K562 (cell line): ENCODE measurements around the gene CLEC4F. TPM values are rescaled to one million over a fixed set of nuclear protein-coding genes. Genes with fewer than 3 reads are reported as not detected.

Source experiments
- ATAC-seq: fragments of 200-7000 bp; cut with Tn5 transposase; 3 replicates; pipeline ENCODE4 v1.9.1; 2020; ENCODE audit warnings: moderate library complexity
- BruUV-seq: library from RNA; stranded (reverse); fragments of 400-500 nt; replicated peaks from 2 replicates; lab custom pipeline; 2021; lab: Mats Ljungman, UMichigan
- CTCF ChIA-PET: fragments of 300-600 bp; formaldehyde crosslinking; extraction: SDS; loops from one replicate; lab custom pipeline; 2021; ENCODE audit warnings: low intra/inter-chr PET ratio; lab: Yijun Ruan, JAX
- POLR2A ChIA-PET: fragments of 300-600, 350-650 bp; sonication (Branson Sonifier 250); formaldehyde crosslinking; extraction: SDS; loops from one replicate; lab custom pipeline; 2021; ENCODE audit warnings: antibody characterized with exemption, inconsistent platforms; lab: Yijun Ruan, JAX
- DNase-seq, 4 experiments: peaks; one replicate each; pipeline versions ENCODE4 v3.0.0 to v3.0.0-alpha.2; 2011 to 2018; ENCODE audit warnings: low spot score in 3 of 4, mixed read lengths in 3 of 4; ENCODE audit errors: extremely low read depth in 1 of 4
- FAIRE-seq: peaks from 2 replicates; lab custom pipeline; 2011; peaks lifted over from hg19 to GRCh38; lab: Jason Lieb, UNC
- H2AFZ ChIP-seq: 2 replicates; pipeline ENCODE4 v1.6.0; 2011; ENCODE audit warnings: low read depth, low read length, control low read depth, inconsistent platforms
- H3K27ac ChIP-seq: fragments of 200-600 bp; 3 replicates; pipeline ENCODE4 v1.8.0; 2011; ENCODE audit warnings: low read depth, mild to moderate bottlenecking, control low read depth, inconsistent platforms, low read length, moderate library complexity, mixed read lengths; ENCODE audit errors: extremely low read depth
- H3K27me3 ChIP-seq, 2 experiments: fragments of 300-600 bp in 1 of 2; 2 replicates in 1 of 2; 3 replicates in 1 of 2; pipeline versions ENCODE4 v1.6.0 to v1.8.0; 2011; ENCODE audit warnings: inconsistent platforms in 2 of 2, low read length in 2 of 2, mild to moderate bottlenecking in 1 of 2, mixed read lengths in 1 of 2, moderate library complexity in 1 of 2; ENCODE audit not compliant: control insufficient read depth in 2 of 2, insufficient read depth in 2 of 2
- H3K36me3 ChIP-seq: fragments of 300-600 bp; 3 replicates; pipeline ENCODE4 v1.8.0; 2011; ENCODE audit warnings: mild to moderate bottlenecking, low read length, inconsistent platforms; ENCODE audit not compliant: control insufficient read depth, insufficient read depth
- H3K4me1 ChIP-seq, 2 experiments: fragments of 200-600 bp in 1 of 2; replicated peaks in 1 of 2; 2 replicates in 1 of 2; 3 replicates in 1 of 2; pipeline versions ENCODE4 v1.5.1 to v1.8.0; 2011; ENCODE audit warnings: inconsistent platforms in 2 of 2, low read length in 2 of 2, mild to moderate bottlenecking in 1 of 2, mixed read lengths in 1 of 2, moderate library complexity in 1 of 2; ENCODE audit not compliant: control insufficient read depth in 2 of 2, insufficient read depth in 2 of 2
- H3K4me2 ChIP-seq: 2 replicates; pipeline ENCODE4 v1.6.1; 2011; ENCODE audit warnings: low read length, control low read depth, inconsistent platforms, mixed read lengths; ENCODE audit not compliant: insufficient read depth
- H3K4me3 ChIP-seq: fragments of 200-600 bp; sonication (generic), shearing (Covaris generic); 2 replicates; pipeline ENCODE4 v1.5.1; 2016; ENCODE audit warnings: control low read depth, inconsistent platforms
- H3K79me2 ChIP-seq: fragments of 200-600 bp; 3 replicates; pipeline ENCODE4 v1.8.0; 2011; ENCODE audit warnings: low read length, inconsistent platforms; ENCODE audit not compliant: control insufficient read depth, insufficient read depth
- H3K9ac ChIP-seq, 2 experiments: 2 replicates each; pipeline versions ENCODE4 v1.6.0 to v1.6.1; 2011; ENCODE audit warnings: low read depth in 2 of 2, low read length in 2 of 2, control low read depth in 1 of 2, inconsistent platforms in 1 of 2, mild to moderate bottlenecking in 1 of 2, mixed read lengths in 1 of 2; ENCODE audit not compliant: insufficient read depth in 1 of 2
- H3K9me1 ChIP-seq: one replicate; pipeline ENCODE4 v1.6.0; 2011; ENCODE audit warnings: inconsistent platforms, mild to moderate bottlenecking, low read length, moderate library complexity; ENCODE audit not compliant: control insufficient read depth, insufficient read depth
- H3K9me3 ChIP-seq: replicated peaks from 2 replicates; pipeline ENCODE4 v1.5.1; 2011; ENCODE audit warnings: low read depth, low read length, inconsistent platforms; ENCODE audit not compliant: control insufficient read depth, insufficient read depth
- H4K20me1 ChIP-seq: replicated peaks from 2 replicates; pipeline ENCODE4 v1.6.1; 2011; ENCODE audit warnings: low read length, inconsistent platforms, mixed read lengths; ENCODE audit not compliant: control insufficient read depth, insufficient read depth
- ARID3B ChIP-seq: fragments of 250-450 bp; sonication (Bioruptor Pico); IDR thresholded peaks from 2 replicates; pipeline ENCODE4 v1.4.0; 2020; ENCODE audit warnings: borderline replicate concordance
- CBFB ChIP-seq: sonication (generic); formaldehyde crosslinking; IDR thresholded peaks from 2 replicates; pipeline ENCODE4 v1.4.0; 2020; ENCODE audit warnings: mild to moderate bottlenecking, missing genetic modification reagents
- CSDE1 ChIP-seq, 2 experiments: fragments of 450-650 bp; IDR thresholded peaks; 2 replicates each; pipeline ENCODE4 v1.6.1; 2016; ENCODE audit warnings: mild to moderate bottlenecking in 1 of 2
- FOXJ2 ChIP-seq: fragments of 200-800 bp; sonication (Bioruptor generic); IDR thresholded peaks from 2 replicates; pipeline ENCODE4 v1.6.1; 2016; ENCODE audit warnings: missing genetic modification characterization, missing compliant biosample characterization
- HDAC6 ChIP-seq: IDR thresholded peaks from 2 replicates; pipeline ENCODE4 v1.6.1; 2012; ENCODE audit warnings: low read depth, mild to moderate bottlenecking, control low read depth, inconsistent platforms, low read length, moderate library complexity
- HEY1 ChIP-seq: fragments of 250-450 bp; sonication (Bioruptor Pico); IDR thresholded peaks from 2 replicates; pipeline ENCODE4 v1.5.0; 2020; ENCODE audit warnings: mild to moderate bottlenecking, moderate library complexity, borderline replicate concordance
- HMG20A ChIP-seq: fragments of 450-650 bp; formaldehyde crosslinking; conservative IDR thresholded peaks from 2 replicates; pipeline ENCODE4 v1.4.0; 2020; ENCODE audit warnings: mild to moderate bottlenecking, mixed read lengths
- HMG20B ChIP-seq: fragments of 250-450 bp; sonication (Bioruptor Pico); IDR thresholded peaks from 2 replicates; pipeline ENCODE4 v1.5.0; 2021; ENCODE audit warnings: mild to moderate bottlenecking
- MBD2 ChIP-seq: sonication (generic); IDR thresholded peaks from 2 replicates; pipeline ENCODE4 v1.6.1; 2016; ENCODE audit warnings: low read depth, borderline replicate concordance
- NFATC3 ChIP-seq: fragments of 450-650 bp; IDR thresholded peaks from 2 replicates; pipeline ENCODE4 v1.6.1; 2017; ENCODE audit warnings: mild to moderate bottlenecking
- PHB2 ChIP-seq: fragments of 450-650 bp; IDR thresholded peaks from 2 replicates; pipeline ENCODE4 v1.6.1; 2017; ENCODE audit warnings: low read depth
- PHF21A ChIP-seq: fragments of 450-650 bp; IDR thresholded peaks from 2 replicates; pipeline ENCODE4 v1.6.1; 2017; ENCODE audit warnings: low read depth, borderline replicate concordance
- RFX1 ChIP-seq: fragments of 450-650 bp; IDR thresholded peaks from 2 replicates; pipeline ENCODE4 v1.6.1; 2016; ENCODE audit warnings: mild to moderate bottlenecking, moderate library complexity
- TAF7 ChIP-seq: fragments of 450-650 bp; IDR thresholded peaks from 2 replicates; pipeline ENCODE4 v1.6.1; 2016; ENCODE audit warnings: missing genetic modification characterization, missing compliant biosample characterization
- TRIM28 ChIP-seq: fragments of 450-650 bp; IDR thresholded peaks from 2 replicates; pipeline ENCODE4 v1.6.1; 2017
- ZFP1 ChIP-seq: fragments of 450-650 bp; formaldehyde crosslinking; IDR thresholded peaks from 2 replicates; pipeline ENCODE4 v1.4.0; 2020; ENCODE audit warnings: mild to moderate bottlenecking, mixed read lengths
- ZNF134 ChIP-seq: fragments of 250-450 bp; sonication (Bioruptor Pico); conservative IDR thresholded peaks from 2 replicates; pipeline ENCODE4 v1.4.0; 2020
- ZNF445 ChIP-seq: fragments of 250-450 bp; sonication (Bioruptor Pico); IDR thresholded peaks from 2 replicates; pipeline ENCODE4 v1.4.0; 2020; ENCODE audit warnings: low read depth, mild to moderate bottlenecking, moderate library complexity
- ZNF518B ChIP-seq: fragments of 250-450 bp; sonication (Bioruptor Pico); IDR thresholded peaks from 2 replicates; pipeline ENCODE4 v1.5.0; 2021; ENCODE audit warnings: mild to moderate bottlenecking, moderate library complexity
- WGBS: fragments of 100-300 bp; shearing (Covaris generic); methylation state at CpG from one replicate; pipeline ENCODE4 v1.1.6; 2016; ENCODE audit warnings: low coverage, mixed read lengths; ENCODE audit not compliant: insufficient coverage; ENCODE audit errors: missing lambda C conversion rate; 5-methylcytosine and 5-hydroxymethylcytosine counted together
- in situ Hi-C: fragments of 300-500 bp; cut with MboI; formaldehyde crosslinking; loops from 4 replicates; pipeline ENCODE4 v1.15.0; 2018; ENCODE audit warnings: inconsistent platforms, mixed read lengths
- intact Hi-C: fragments of 100-400 bp; cut with micrococcal nuclease; formaldehyde crosslinking; loops from 2 replicates; pipeline ENCODE4 v1.14.2; 2022
- polyA plus RNA-seq, 8 experiments: library from polyadenylated mRNA; depleted of rRNA in 4 of 8; stranded (reverse) in 5 of 8; unstranded in 3 of 8; fragments of >200 nt; fragmentation: Nextera tagmentation in 2 of 8; fragmentation: Illumina TruSeq in 1 of 8; extraction: Ambion mirVana in 2 of 8; extraction: Trizol in 1 of 8; gene quantifications; 2 replicates each; pipeline versions ENCODE4 v1.2.1 to v1.2.3, GENCODE V29; 2011 to 2014; ENCODE audit warnings: inconsistent platforms in 1 of 8, missing spikeins in 1 of 8
- total RNA-seq, 7 experiments: library from RNA; depleted of rRNA in 6 of 7; stranded (reverse); fragments of >200 nt in 6 of 7; fragmentation: Illumina TruSeq in 2 of 7; extraction: Trizol in 2 of 7; gene quantifications; 2 replicates each; pipeline versions ENCODE4 v1.2.1 to v1.2.3, GENCODE V29; 2011 to 2021; ENCODE audit warnings: low replicate concordance in 1 of 7

CLEC4F gene
- total and polyA plus RNA-seq, 9 of the 15 experiments (the other 6 are each of a cell fraction or from before 2014, with no cell fraction given): not detected

- H3K27ac ChIP-seq: no peak overlapping the region
- DNase-seq: no peak
- H3K4me2 ChIP-seq: no peak overlapping the region
- H3K9ac ChIP-seq: no peak overlapping the region
- H3K4me3 ChIP-seq: no peak overlapping the region
- no peaks in the 10 kb centered on the region for H3K79me2 ChIP-seq
- intact Hi-C loops (no loop called here), in situ Hi-C loops (no loop called here)
- CTCF ChIA-PET: no interaction called here
- H3K27me3 ChIP-seq: peaks cover 24 to 55% of the 10 kb centered on the region in 2 experiments
- H3K36me3 ChIP-seq: no peaks in the 10 kb centered on the region
- WGBS: 0% methylated on average over 3 of the region's 5 CpGs
- no peaks in the 10 kb centered on the region for H4K20me1 ChIP-seq
- FAIRE-seq: no peak
- no peak for ATAC-seq
- no TSS peak for BruUV-seq
- POLR2A ChIA-PET: interaction anchor here (0.7 to 1.1 kb wide), 3 partner anchors 11 to 111 kb away, joined by 3 to 4 read pairs (median 4); no protein-coding TSS in a partner anchor
- TF ChIP-seq RFX1 (no peak), HDAC6 (no peak), ZNF134 (CRISPR knock-in tag) (no peak), HEY1 (CRISPR knock-in tag) (no peak), TAF7 (tag) (no peak), ARID3B (CRISPR knock-in tag) (no peak), HMG20B (CRISPR knock-in tag) (no peak), MBD2 (no peak), FOXJ2 (tag) (no peak), PHF21A (no peak), ZNF518B (CRISPR knock-in tag) (no peak), CSDE1 (IDR thresholded peaks at IDR 0.05) (no peak), ZFP1 (CRISPR knock-in tag) (no peak), NFATC3 (no peak), PHB2 (no peak), ZNF445 (CRISPR knock-in tag) (no peak), HMG20A (CRISPR knock-in tag) (no peak), TRIM28 (no peak), CBFB (no peak)
- no peaks in the 10 kb centered on the region for H3K9me3 ChIP-seq
- H3K4me1 ChIP-seq: no peaks in the 10 kb centered on the region; a peak in 2 of 5 replicates
- H2AFZ ChIP-seq: no peak overlapping the region
- no peaks in the 10 kb centered on the region for H3K9me1 ChIP-seq
Observed at GRCh38 chr2:70830366-70830765, 10.0 kb upstream of the CLEC4F start.
